NCI-H2029 treated with DMSO at 0.1 percent for 48 hours (cell line): ENCODE data around the gene TMEM185A.
"Not testable (repeated sequence)": the region's sequence is repeated elsewhere in the genome, so short reads cannot be mapped to it uniquely, and the experiment has no call there.

ENCODE experiments used
- DNase-seq: peaks from one replicate; lab custom pipeline; 2025; lab: John Stamatoyannopoulos, UW

Gene TMEM185A

DNA sequence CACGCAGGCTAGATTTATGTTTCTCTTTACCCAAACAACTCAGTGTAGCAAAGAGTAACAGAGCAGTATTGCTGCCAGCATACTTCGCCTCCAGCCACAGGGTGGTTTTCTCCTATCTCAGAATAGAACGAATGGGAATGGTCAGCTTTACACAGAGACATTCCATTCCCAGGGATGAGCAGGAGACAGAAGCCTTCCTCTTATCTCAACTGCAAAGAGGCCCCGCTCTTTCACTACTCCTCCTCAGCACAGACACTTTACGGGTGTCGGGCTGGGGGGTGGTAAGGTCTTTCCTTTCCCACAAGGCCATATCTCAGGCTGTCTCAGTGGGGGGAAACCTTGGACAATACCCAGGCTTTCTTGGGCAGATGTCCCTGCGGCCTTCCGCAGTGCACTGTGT lies 4.8 kb downstream of the TMEM185A start:
- not testable (repeated sequence) for DNase-seq

DNA sequence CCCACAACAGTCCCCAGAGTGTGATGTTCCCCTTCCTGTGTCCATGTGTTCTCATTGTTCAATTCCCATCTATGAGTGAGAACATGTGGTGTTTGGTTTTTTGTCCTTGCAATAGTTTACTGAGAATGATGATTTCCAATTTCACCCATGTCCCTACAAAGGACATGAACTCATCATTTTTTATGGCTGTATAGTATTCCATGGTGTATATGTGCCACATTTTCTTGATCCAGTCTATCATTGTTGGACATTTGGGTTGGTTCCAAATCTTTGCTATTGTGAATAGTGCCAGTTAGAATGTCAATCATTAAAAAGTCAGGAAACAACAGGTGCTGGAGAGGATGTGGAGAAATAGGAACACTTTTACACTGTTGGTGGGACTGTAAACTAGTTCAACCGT lies 11.9 kb downstream of the TMEM185A start:
- not testable (repeated sequence) for DNase-seq

DNA sequence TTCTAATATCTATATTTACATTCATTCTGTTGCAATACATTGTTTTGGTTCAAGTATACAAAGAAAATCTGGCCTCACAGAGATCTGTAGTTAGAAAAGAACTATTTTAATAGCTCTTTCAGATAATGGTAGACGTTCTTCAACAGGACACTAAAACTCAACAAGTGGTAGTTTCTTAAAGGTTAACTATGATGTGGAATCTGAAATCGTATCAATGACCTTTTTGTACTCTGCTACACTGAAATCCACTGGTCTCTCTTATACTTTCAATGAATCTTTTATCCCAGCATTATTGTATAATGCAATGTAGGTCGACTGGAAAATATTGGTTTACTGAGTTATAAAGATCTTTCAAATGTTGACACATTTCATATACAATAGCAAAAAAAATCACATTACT lies 12.7 kb downstream of the TMEM185A start:
- no peak for DNase-seq

DNA sequence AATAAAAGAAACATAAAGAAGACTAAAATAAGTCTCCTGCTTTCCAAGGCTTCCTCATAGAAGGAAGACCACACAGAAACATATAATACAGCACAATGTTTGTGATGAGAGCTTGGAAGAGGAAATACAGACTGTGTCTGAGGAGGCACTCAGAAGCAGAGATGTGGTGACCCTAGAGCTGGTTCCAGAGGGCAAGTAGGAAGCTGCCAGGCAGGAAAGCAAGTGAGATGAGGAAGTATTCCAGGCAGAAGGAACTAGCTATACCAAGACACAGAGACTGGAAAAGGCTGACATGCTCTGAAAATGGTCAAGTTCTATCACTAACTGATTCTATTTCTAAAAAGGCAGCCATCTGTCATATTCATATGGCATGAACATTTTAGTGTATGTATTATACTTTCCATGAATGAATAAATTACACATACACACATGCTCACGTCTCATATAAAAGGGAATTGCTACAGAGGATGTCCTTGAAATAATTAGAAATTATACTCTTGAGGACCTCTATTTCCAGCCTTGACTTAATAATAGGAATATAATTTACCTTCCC lies 19.9 kb downstream of the TMEM185A start:
- DNase-seq: no peak

DNA sequence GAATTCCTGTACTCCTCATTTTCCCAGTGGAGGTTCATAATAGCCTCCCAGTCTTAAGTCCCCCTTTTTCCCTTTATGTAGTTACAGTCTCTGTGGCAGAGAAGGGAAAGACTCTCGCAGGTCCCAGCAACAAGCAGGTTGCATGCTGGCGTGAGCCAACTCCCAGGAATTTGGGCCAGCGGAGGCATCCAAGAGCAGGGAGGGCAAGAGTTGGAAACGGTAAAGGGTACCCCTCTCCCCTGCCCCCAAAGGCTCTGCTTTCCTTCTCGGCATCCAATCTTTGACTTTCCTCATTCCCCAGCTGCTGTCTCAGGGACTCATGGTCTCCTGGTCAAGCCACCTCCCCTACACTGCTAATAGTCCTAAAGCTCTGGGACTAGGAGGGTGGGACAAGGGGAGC lies 21.1 kb downstream of the TMEM185A start:
- no peak for DNase-seq

DNA sequence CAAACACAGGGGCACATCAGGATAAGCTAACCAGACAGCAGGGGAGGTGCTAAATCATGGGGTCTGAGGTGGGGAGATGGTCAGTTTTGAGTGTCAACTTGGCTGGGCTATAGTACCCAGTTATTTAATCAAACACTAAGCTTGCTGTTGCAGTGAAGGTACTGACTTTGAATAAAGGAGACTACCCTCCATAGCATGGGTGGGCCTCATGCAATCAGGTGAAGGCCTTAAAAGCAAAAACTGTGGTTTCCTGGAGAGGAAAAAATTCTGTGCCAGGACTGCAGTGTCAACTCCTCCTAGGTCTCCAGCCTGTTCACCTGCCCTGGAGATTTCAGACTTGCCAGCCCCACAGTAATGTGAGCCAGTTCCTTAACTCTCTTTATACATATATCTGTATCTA lies 23.9 kb downstream of the TMEM185A start:
- DNase-seq: no peak

DNA sequence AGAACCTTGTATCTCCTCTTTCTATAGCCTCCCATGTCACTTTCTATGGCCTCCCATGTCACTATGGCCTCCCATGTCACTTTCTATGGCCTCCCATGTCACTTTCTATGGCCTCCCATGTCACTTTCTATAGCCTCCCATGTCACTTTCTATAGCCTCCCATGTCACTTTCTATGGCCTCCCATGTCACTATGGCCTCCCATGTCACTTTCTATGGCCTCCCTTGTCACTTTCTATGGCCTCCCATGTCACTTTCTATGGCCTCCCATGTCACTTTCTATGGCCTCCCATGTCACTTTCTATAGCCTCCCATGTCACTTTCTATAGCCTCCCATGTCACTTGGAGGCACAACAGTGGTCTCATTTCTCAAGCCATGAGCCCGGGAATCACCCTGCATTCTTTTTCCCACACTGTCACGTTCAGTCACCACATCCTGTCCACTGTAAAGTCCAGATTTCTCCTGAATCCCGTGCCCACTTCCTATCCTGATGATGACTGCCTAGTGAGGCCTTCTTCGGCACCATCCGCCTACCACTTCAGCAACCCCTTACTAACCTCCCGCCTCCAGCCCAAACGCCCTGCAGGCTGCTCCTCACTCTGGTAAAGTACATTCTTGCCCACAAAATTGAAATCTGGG lies 26.2 kb downstream of the TMEM185A start:
- not testable (repeated sequence) for DNase-seq

DNA sequence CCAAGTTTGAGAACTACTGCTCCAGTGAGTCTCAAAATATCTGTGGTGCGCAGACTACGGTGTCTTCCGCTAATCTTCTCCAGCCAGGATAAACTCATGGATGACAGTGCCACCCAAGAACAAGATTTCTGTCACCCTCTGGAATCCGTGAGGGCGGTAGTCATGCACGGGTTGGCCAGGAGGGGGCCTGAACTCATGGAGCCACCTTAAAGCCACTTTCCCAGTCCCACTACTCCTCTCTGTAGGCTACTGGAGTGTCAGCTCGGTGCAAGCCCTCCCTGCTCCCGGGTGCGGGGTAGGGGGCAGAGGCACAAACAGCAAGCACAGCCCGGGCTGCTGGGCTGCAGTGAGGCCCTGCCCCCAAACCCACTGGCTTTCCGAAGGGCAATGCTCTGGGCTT lies 33.0 kb downstream of the TMEM185A start:
- DNase-seq: not testable (repeated sequence)

DNA sequence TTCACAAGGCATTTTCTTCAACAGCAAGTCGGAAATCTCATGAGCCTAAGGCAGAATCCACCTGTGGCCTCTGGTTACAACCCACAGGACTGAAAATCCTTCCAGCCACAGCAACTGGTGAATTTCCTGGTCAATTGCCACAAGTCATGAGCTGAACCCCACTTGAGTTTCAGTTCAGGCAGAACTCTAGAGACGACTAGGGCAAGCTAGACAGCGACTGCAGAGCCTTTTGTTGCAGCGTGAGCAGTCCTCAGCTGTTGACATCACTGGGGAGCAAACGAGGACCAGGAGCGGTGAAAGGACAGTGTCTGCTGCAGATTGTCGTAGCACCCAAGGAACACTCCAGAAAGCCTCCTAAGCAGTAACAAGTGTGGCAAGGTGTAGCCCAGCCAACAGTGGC lies 35.6 kb downstream of the TMEM185A start:
- not testable (repeated sequence) for DNase-seq

DNA sequence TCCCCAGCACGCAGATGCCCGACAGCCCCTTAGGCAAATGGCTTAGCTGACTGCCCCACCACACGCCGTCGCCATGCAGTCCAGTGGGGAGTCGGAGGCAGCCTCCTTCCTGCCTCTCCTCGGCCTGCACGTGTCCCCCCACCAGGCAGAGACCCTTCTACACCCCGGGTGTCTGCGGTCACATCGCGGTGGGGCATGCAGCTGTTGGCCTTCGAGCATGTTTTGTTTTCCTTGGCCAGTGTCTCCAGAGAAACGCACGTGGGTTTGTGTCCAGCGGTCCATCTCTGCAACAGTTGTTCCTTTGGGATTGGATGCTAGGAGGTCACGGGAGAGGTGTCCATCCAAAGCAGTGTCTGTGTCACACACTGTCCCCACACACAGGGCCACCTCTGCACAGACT lies 36.4 kb downstream of the TMEM185A start, which contains the start of gene HSFX2:
TSS of gene HSFX2 (minus strand) at position 101 of the 400 bp plus-strand sequence. CDS start 614 bp downstream, outside the sequence.
- DNase-seq: not testable (repeated sequence)

DNA sequence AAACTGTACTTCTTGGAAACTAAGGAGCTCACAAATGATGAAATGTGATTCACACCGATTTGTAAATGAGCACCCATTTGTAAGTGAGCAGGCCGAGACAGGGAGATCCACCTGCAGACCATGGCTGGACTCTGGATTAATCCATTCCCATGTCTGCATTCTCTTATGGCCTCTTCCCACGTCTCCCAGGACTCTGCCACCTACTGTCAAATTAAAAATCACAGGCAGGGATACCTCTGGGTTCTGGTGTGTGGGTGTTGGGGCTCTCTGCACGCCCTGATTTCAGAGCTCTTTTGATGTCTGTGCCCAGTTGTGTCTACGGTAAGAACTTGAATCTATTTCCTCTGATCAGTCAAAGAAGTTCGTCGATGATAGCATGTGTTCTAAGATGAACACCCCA lies 40.6 kb downstream of the TMEM185A start:
- not testable (repeated sequence) for DNase-seq

DNA sequence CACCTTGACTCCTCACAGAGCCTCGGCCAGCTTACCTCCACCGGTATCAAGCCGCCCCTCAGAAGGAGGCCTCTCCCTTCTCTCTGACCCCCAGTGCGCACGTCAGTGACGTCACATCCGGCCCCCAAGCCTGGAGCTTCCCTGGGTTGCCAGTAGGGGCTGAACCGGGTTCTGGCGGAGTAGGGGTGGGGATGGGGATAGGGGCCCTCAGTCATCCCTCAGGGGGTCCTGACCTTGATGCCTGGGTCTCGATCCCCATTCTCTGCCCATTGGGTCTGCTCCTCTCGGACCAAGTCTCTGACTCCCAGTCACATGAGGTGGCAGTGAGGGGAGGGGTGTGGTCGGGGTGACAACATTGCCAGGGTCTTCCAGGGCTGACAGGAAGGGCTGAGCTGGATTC lies 44.2 kb downstream of the TMEM185A start, which contains the start of gene MAGEA9B:
TSS of gene MAGEA9B (minus strand) at position 101 of the 400 bp plus-strand sequence. CDS start 4,280 bp downstream, outside the sequence.
- DNase-seq: not testable (repeated sequence)

DNA sequence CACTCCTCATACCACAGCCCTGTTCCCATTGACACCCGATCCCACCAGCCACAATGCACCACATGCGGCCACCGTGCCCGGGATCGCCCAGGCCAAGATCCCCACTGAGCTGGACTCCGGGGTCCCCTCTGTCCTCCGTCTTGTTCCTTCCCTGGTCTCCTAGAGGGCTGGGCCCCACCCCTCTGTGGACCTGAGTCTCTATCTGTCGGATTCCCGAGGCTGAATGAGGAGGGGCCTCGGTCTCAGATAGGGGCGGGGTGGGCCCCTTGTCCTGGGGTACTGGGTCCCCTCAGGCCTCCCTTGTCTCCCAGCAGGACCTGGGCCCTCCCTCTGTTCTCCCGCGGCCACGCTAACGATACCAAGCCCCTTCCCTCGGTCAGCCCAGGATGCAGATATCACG lies 46.0 kb downstream of the TMEM185A start:
- not testable (repeated sequence) for DNase-seq

DNA sequence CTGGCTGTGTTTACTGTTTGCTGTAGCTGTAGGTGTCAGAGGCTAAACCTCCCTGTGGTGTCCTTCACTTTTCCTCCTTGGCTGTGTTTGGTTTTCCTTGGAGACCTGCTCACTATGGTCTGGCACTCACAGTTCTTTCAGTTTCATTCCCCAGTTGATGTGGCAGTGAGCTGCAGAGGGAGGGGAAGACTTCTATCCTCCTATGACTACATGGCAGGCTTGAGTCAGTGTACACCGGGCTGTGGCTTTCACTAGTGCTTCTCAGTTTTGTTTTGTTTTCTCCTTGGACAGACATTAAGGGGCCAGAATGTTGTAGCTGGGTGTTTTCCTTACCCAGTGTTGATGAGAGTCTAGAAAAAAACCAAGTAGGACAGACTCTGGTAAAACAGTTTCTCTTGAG lies 58.1 kb downstream of the TMEM185A start:
- not testable (repeated sequence) for DNase-seq

DNA sequence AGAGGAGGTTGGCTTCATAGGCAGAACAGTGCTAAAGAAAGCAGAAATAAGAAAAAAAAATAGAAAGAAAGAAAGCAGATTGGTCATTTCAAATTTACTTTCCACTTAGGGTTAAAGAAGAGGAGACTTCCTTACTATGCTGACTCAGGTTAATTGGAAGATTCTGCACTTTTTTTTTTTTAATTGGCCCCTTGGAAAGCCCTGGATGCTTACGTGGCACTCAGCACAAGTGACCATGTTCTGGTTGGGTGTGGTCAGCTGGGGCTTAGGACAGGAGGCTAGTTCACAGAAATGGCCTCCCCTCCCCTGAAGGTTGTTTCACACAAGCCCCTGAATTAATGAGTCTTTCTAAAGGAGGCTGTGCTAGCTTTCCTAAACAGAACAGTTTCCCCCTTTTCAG lies 58.8 kb downstream of the TMEM185A start:
- no peak for DNase-seq

DNA sequence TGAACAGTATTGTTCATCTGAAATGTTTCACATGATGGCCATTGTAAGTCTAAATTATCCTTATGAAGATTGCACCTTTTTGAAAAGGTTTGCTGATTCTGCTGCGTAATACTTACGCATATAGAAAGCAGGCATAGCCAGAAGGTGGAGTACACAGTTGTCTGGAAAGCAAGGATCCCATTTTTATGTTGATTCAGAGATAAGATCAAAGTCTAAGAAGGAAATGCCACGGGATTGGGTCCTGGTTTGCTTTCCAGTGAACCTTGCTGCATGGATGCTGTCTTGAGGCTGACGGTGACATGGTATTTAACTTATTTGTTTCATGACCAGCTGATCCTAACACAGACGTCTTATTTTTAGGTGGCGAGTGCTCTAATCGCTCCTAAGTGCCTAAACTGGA lies 59.8 kb downstream of the TMEM185A start:
- no peak for DNase-seq

DNA sequence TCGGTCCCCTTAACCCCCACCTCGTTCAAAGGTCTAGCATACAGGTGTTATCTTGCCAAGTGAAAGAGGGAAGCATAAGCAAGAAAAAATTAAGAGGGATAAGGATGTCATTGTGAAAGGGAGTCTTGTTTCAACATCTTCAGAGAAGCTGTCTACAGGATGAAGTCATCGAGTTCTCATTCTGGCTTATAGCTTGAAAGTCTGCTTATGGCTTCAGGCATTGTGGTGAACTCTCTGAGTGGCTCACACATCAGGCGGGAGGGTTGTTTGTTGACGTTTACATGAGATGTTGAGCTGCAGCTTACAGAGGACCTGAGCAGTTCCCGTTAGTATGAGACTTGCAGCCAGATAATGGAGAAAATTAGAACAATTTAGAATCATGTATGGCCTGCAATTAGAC lies 60.9 kb downstream of the TMEM185A start:
- DNase-seq: no peak

DNA sequence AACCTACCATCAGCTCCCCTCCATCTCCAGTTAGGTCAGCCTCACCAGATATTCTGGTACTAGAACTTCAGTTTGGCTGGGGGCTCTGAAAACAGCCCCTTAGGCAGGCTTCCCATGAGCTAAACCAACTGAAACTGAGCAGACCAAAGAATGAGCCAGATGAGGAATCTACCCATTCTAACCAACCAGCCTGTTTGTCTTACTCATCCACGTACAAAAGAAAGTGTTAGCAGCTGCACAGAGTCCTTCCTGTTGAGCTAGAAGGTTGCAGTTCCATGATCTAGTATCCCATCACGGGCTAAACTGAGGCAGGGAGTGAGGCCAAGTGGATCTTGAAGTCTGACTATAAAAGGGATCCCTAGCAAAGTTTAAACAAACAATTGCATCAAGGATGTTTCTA lies 61.8 kb downstream of the TMEM185A start:
- no peak for DNase-seq

DNA sequence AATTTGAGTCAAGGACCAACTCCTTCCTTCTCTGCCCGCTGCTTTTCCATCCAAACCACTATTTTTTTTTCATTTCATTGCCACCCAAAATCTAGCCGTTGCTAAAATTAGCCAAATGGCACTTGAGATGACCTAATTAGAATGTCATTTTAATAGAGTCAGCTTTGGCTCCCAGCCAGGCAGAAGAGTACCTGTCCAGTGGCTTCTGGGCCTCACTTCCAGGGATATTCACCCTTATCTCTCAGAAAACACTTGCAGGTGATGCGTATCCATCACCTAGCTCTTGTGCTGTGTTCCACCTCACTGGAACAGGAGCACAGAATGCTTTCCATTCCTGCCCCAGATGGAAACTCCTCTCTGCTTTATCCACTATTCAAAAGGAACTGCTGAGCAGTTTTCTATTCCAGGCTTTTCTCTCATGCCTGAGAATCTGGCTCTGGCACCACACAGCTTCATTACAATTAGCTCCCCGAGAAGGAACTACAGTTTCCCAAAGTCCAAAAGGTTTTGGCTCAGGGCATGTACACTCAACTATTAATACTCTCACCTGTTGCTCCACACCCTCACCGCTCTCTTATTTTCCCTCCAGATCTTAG lies 62.8 kb downstream of the TMEM185A start:
- DNase-seq: peak; percentile 0

DNA sequence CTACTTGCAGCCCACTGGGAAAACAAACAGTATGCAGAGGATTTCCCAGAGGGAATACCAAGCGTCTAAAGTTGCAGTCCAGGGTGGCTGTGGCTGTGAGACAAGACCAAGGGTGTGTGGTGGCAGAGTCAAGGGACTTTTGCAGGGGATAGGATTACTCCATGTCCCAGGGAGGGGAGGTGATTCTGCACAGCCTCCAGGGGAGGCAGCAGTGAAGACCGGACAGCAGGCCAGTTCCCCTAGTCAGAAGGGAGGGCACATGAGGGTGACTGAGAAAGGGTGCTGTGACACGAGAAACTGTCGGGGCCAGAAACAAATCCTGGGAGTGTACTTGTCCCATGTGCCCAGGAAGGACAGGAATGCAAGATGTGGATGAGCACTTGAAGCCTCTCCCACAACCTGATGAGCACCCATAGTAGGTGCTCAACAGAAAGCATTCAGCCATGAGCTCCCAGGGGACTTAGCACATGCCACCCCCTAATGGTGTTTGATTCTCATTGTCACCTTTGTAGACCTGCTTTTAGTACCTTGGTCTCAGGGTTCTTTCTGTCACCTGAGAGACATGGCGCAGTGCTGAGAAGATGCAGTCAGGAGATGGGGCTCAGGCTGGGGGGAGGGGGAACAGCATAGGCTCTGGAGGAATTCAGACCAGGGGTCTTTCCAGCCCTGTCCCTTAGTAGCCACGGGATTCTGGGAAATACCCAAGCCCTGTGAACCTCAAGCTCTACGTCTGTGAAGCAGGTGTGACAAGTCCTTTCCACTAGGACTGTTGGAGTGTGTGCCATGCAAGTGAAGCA lies 63.8 kb downstream of the TMEM185A start:
- no peak for DNase-seq

DNA sequence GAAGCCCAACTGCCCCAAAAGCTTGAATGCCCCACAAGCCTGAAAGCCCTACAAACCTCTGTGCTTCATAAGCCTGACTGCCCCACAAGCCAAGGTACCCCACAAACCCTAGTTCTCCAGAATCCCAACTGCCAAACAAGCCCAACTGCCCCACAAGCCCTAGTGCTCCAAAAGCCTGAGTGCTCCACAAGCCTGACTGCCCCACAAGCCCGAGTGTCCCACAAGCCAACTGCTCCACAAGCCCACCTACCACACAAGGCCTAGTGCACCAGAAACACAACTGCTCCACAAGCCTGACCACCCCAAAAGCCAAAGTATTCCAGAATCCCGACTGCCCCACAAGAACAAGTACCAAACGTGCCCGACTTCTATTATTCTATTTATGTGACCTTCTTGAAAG lies 68.2 kb downstream of the TMEM185A start:
- DNase-seq: no peak

DNA sequence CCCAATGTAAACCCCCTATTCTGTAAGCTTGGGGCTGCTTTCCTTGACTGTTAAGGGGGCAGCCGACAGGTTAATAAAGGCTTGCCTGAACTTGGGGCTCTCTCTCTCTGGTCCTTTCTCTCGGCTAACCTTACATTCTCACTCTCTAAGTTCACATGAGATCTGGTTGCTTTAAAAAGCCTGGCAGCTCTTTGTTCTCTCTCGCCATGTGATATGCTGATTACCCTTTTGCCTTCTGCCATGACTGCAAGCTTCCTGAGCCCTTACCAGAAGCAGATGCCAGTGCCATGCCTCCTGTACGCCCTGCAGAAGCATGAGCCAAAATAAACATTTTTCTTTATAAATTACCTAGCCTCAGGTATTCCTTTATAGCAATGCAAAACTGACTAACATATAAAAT lies 76.3 kb downstream of the TMEM185A start:
- not testable (repeated sequence) for DNase-seq

DNA sequence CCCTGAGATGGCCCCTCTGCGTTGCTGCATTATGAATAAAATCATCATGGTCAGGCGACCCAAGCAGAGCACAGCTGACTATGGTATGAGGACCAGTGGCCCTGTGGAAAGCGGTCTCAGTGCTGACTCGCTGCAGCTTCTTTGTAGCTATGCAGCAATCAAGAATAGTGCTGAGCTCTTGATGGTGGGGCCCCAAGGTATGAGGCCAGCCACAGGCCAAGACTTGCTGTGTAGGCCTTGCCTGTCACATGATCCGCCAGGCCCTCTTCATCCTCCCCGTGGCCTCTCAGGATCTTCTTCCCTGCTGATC lies 79.7 kb downstream of the TMEM185A start:
- DNase-seq: not testable (repeated sequence)
